Pancreas (tissue), 10 donors: Measurements from ENCODE around the gene HHATL. TPM values are rescaled to one million over a fixed set of nuclear protein-coding genes. Genes with fewer than 3 reads are reported as not detected.

Experiments used
- ATAC-seq, 4 donors: fragments of 200-7000 bp; cut with Tn5 transposase; one replicate each; pipeline versions ENCODE4 v1.8.0 to v1.9.1; 2020; ENCODE audit warnings: mild to moderate bottlenecking in 4 of 4, moderate library complexity in 4 of 4
- DNase-seq, 6 donors: peaks; one replicate each; pipeline ENCODE4 v3.0.0-alpha.2; 2020
- FAIRE-seq: peaks from 2 replicates; lab custom pipeline; 2012; peaks lifted over from hg19 to GRCh38; lab: Jason Lieb, UNC
- H3K27ac ChIP-seq, 4 donors: fragments of 200-600 bp; sonication (generic); 1 replicate in 3 of 4; 2 replicates in 1 of 4; pipeline versions ENCODE4 v1.5.0 to v1.8.0; 2020
- H3K27me3 ChIP-seq, 4 donors: fragments of 200-600 bp; one replicate each; pipeline ENCODE4 v1.8.0; 2021
- H3K36me3 ChIP-seq, 3 donors: fragments of 200-600 bp; sonication (generic) in 1 of 3; one replicate each; pipeline versions ENCODE4 v1.5.0 to v1.8.0; 2020 to 2021
- H3K4me1 ChIP-seq, 3 donors: fragments of 200-600 bp; one replicate each; pipeline ENCODE4 v1.8.0; 2021
- H3K4me3 ChIP-seq, 4 donors: fragments of 200-600 bp; sonication (generic) in 2 of 4; one replicate each; pipeline versions ENCODE4 v1.5.0 to v1.8.0; 2020 to 2021
- H3K9me3 ChIP-seq, 4 donors: fragments of 200-600 bp; one replicate each; pipeline ENCODE4 v1.8.0; 2021
- WGBS, 2 donors: extraction: QIAGEN DNeasy Blood & Tissue Kit; methylation state at CpG; one replicate each; pipeline ENCODE4 v1.1.7; 2013; 5-methylcytosine and 5-hydroxymethylcytosine counted together
- intact Hi-C, 3 donors: fragments of 100-400 bp; cut with DNase I; formaldehyde crosslinking; loops; one replicate each; pipeline versions ENCODE4 v1.11.1 to v1.14.2; 2022
- polyA plus RNA-seq, 2 donors: library from polyadenylated mRNA; stranded (reverse); fragments of 200-250 nt; gene quantifications; one replicate each; pipeline ENCODE4 v1.2.3, GENCODE V29; 2013
- total RNA-seq, 6 donors: library from RNA; stranded (reverse); fragmentation: NEBNext Ultra II Directional in 4 of 6; extraction: Animal tissue kit (Norgen Biotek cat#: 25700) in 4 of 6; gene quantifications; one replicate each; pipeline versions ENCODE4 v1.2.1 to v1.2.4, GENCODE V29; 2021 to 2023
- TF ChIP-seq, protein P1 (sequence below), 4 donors: fragments of 200-600 bp; sonication (generic) in 3 of 4; IDR thresholded peaks; one replicate each; pipeline versions ENCODE4 v1.5.0 to v1.8.0; 2021; ENCODE audit warnings: antibody characterized with exemption in 4 of 4
- donor health status: healthy with polysubstance abuse.
- donor health status: DM: no; HTN: no; CAD: no; lungs with moderate emphysema.
- donor health status: DM: no; HTN: no; CAD: no.
- donor health status: control.
- donor health status: control.
- donor health status: Bipolar disorder and iron deficiency.
- donor health status: DM: yes; HTN: yes; CAD: no.
- donor health status: DM: no; HTN: no; CAD: no.
- donor health status: DM: no; HTN: no; CAD: no.
- donor health status: DM: yes; HTN: yes; CAD: no.

Gene HHATL
- total and polyA plus RNA-seq, 8 donors = 0.42 to 17.8 (median 2.4) TPM; not detected in 1

DNA sequence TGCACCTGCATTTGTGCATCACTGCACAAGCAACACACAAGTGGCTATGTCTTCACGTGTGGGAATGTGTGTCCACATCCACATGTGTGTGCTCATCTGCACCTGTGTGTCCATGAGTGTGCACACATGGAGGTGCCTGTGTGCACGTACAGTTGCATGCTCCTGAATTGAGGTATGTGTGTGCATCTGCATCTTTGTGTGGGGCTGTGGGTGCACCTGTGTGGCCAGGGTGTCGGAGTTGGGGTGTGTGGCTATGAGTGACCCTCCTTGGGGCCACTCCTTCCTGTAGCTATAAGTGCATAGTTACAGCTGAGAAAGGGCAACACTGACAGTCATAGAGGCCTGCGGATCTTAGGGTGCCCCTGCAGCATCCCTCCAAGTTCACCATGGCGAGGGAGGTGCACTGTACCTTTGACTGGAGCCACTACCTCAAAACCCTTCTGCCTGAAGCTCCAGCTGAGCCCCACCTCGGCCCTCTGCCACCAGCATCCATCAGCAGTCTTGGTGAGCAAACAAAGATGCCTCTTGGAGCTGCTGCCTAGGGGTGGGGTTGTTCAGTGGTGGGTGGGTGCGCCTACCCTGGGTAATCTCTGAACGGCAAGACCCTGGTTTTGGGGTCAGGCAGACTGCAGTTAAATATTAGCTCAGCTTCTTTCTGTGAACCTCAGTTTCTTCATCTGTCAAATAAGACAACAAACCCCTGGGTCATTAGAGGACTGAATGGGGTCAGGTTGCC is 5.2 kb upstream of the HHATL start:
- H3K9me3 ChIP-seq = no peaks in the 10 kb centered on the region
- intact Hi-C loops = no loop called here
- DNase-seq = peak in 1 of 6 donors; percentile 10
- no peaks in the 10 kb centered on the region for H3K36me3 ChIP-seq
- no peak overlapping the region for H3K27ac ChIP-seq
- WGBS, 2 donors = 60 to 63% methylated on average over 8 of the region's 8 CpGs
- no peaks in the 10 kb centered on the region for H3K4me1 ChIP-seq
- TF ChIP-seq, protein P1, sequence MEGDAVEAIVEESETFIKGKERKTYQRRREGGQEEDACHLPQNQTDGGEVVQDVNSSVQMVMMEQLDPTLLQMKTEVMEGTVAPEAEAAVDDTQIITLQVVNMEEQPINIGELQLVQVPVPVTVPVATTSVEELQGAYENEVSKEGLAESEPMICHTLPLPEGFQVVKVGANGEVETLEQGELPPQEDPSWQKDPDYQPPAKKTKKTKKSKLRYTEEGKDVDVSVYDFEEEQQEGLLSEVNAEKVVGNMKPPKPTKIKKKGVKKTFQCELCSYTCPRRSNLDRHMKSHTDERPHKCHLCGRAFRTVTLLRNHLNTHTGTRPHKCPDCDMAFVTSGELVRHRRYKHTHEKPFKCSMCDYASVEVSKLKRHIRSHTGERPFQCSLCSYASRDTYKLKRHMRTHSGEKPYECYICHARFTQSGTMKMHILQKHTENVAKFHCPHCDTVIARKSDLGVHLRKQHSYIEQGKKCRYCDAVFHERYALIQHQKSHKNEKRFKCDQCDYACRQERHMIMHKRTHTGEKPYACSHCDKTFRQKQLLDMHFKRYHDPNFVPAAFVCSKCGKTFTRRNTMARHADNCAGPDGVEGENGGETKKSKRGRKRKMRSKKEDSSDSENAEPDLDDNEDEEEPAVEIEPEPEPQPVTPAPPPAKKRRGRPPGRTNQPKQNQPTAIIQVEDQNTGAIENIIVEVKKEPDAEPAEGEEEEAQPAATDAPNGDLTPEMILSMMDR (IDR thresholded peaks at IDR 0.05) = no peak
- no peak for FAIRE-seq
- no peak for ATAC-seq
- no peak overlapping the region for H3K4me3 ChIP-seq
- no peaks in the 10 kb centered on the region for H3K27me3 ChIP-seq

DNA sequence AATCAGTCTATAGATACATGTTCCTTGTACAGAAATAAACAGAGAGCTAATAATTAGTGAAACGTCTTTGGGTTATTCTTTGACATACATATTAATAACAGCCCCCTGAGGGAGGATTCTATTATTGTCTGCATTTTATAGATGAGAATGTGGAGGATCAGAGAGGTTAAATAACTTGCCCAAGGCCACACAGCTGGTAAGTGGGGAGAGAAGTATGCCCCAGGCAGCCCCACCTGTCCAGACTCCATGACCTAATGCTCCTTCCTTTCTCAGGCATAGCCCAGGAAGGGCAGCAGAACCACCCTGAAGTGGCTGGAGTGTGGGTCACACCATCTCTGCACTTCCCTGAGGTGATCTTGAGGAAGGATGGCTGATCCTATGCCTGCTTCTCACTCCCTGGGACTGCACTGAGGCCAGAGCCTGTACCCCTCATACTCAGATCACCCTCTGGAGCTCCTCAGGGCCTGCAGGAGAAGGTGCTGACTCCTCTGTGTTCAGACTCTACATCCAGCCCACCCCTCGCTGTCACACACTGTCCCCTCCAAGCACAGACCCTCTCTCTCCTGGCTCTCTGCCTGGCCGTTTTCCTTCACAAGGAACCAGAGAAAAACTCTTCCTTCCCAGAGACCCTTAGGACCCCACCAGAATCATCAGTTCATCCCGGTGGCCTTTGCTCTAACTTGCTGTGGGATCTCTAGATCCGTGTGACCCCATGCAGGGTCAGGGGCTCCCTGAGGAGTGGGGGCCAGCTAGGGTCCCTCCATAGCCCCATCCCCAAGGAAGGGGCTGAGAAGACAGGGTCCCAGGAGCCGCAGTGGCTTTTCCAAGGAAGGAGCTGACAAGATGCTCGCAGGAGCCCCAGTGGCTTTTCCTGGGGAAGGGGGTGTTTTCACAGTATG is 4.4 kb upstream of the HHATL start:
- no peak overlapping the region for H3K4me3 ChIP-seq
- no peaks in the 10 kb centered on the region for H3K9me3 ChIP-seq
- no peak for FAIRE-seq
- 57 to 66% methylated on average over 7 of the region's 7 CpGs for WGBS, 2 donors
- no peaks in the 10 kb centered on the region for H3K4me1 ChIP-seq
- H3K27ac ChIP-seq = no peak overlapping the region
- no peak for ATAC-seq
- peak in 1 of 6 donors; percentile 28 for DNase-seq
- no peaks in the 10 kb centered on the region for H3K36me3 ChIP-seq
- no peaks in the 10 kb centered on the region for H3K27me3 ChIP-seq
- TF ChIP-seq, protein P1 (IDR thresholded peaks at IDR 0.05) = no peak
- intact Hi-C loops = no loop called here

DNA sequence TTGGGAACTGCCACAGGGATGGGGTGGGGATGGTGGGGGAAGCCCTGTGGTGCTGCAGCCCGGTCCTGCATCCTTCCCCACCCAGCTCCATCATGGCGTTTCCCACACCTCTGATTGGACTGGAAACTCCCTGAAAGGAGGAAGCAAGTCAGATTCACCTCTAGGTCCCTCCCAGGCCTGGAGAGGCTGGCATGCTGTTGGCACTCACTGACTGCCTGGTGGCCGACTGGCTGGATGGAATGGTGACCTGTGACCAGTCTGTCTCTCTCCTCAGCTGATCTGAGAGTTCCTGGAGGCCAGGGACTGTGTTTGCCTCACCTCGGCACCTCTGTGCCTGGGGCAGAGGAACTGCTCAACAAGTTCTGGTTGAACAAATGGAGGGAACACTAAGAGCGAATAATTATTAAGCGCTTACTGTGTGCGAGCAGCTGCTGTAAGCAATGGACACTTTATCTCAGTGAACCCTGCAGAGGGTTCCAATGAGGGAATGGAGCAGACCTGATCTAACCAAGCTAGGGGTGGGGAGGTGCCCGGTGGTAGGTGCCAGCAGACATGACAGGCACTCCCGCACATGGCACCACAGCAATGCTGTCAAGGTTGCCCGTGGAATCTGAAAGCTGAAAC is 3.5 kb upstream of the HHATL start:
- DNase-seq (peak in 1 of 6 donors; percentile 7), FAIRE-seq (no peak), ATAC-seq (no peak)
- 69 to 78% methylated on average over 10 of the region's 10 CpGs for WGBS, 2 donors
- Histone ChIP-seq H3K4me3 (no peak overlapping the region), H3K36me3 (no peaks in the 10 kb centered on the region), H3K27me3 (no peaks in the 10 kb centered on the region), H3K4me1 (no peaks in the 10 kb centered on the region), H3K27ac (no peak overlapping the region), H3K9me3 (no peaks in the 10 kb centered on the region)
- TF ChIP-seq, protein P1 (IDR thresholded peaks at IDR 0.05) = no peak
- intact Hi-C loops = no loop called here

DNA sequence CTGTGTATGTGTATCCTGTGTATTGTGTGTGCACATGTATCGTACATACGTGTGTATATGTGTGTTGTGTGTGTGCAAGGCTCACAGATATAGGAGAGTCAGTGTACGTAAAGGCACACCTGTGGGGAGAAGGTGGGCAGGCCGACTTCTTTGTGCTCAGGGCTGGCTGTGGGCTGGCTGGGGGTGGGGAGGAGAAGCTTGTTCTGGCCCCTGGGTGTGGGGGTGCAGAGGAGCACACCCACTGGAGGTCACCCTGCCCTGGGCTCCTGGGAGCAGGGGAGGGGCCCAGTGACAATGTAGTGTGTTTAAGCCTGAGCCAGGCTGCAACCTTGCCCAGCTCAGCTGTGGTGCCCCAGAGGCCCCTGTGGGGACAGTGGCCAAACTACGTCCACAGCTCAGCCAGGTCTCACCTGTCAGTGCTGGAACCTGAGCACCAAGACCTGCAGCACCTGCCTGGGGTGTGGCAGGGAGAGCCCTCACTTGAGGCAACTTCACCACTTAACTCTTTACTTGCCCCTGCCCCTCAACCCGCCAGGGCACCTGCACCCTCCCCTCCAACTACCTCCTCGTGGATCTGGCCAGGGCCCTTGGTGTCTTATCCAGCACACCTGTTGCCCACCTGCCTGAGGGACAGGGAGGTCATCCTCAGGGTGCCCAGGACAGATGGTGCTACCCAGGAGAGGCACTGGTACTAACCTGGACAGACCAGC is 2.6 kb upstream of the HHATL start:
- FAIRE-seq = no peak
- no peak for ATAC-seq
- Histone ChIP-seq H3K27ac (no peak overlapping the region), H3K27me3 (no peaks in the 10 kb centered on the region), H3K4me1 (no peaks in the 10 kb centered on the region), H3K36me3 (no peaks in the 10 kb centered on the region), H3K9me3 (no peaks in the 10 kb centered on the region), H3K4me3 (no peak overlapping the region)
- TF ChIP-seq, protein P1 (IDR thresholded peaks at IDR 0.05) = no peak
- intact Hi-C loops = no loop called here
- 75 to 82% methylated on average over 7 of the region's 7 CpGs for WGBS, 2 donors
- DNase-seq = peak in 1 of 6 donors; percentile 7
